NCI-H2227 (cell line): Measurements from ENCODE around the gene LAYN.

Experiments used
- DNase-seq: peaks from one replicate; lab custom pipeline; 2025; ENCODE audit not compliant: unreplicated experiment; lab: John Stamatoyannopoulos, UW

LAYN gene

GRCh38 chr11:111591187-111591960 is 50.9 kb downstream of the LAYN start:
- DNase-seq = no peak

DNA sequence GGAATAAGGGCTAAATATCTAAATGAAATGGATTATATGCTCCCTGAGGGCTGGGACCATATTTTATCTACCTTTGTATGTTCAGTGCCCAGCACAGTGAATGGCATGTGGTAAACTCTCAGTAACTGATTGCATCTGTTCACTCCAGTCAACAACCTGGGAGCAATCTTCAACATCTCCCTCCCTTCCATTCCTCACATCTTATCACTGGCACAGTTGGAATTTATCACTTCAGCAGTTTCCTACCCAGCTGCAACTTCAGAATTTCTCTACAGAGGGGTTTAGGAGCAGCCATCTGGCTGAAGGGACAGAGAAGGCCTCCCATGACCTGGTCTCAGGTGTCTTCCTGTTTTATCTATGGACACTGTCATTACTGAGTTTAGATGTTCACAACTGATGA is 52.0 kb downstream of the LAYN start:
- DNase-seq = no peak

- DNase-seq = no peak
Observed at GRCh38 chr11:111596319-111596718, 55.8 kb downstream of the LAYN start.

- no peak for DNase-seq
Observed at GRCh38 chr11:111598148-111598547, 57.6 kb downstream of the LAYN start.

- no peak for DNase-seq
Observed at GRCh38 chr11:111598559-111598958, 58.0 kb downstream of the LAYN start.

DNA sequence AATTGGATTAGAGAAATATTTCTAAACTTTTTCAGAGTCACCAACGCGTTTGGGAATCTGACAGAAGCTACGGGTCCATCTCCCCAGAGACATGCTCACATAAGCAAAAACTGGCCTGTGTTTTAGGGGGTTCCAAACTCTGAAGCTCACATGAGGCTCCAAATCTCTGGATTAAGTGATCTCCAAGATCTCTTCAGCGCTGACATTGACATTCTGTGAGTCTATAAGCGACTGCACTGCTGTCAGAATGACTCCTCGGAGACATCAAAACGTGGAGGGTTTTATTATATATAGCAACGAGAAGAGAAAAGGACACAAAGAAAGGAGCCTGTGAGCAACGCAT is 61.1 kb downstream of the LAYN start:
- DNase-seq = no peak

GRCh38 chr11:111601979-111602864 is 61.7 kb downstream of the LAYN start, which contains the start of gene SIK2:
SIK2 (plus strand) TSS chr11:111602449; CDS start chr11:111602564, 115 bp downstream.
- peak; percentile 96 for DNase-seq

DNA sequence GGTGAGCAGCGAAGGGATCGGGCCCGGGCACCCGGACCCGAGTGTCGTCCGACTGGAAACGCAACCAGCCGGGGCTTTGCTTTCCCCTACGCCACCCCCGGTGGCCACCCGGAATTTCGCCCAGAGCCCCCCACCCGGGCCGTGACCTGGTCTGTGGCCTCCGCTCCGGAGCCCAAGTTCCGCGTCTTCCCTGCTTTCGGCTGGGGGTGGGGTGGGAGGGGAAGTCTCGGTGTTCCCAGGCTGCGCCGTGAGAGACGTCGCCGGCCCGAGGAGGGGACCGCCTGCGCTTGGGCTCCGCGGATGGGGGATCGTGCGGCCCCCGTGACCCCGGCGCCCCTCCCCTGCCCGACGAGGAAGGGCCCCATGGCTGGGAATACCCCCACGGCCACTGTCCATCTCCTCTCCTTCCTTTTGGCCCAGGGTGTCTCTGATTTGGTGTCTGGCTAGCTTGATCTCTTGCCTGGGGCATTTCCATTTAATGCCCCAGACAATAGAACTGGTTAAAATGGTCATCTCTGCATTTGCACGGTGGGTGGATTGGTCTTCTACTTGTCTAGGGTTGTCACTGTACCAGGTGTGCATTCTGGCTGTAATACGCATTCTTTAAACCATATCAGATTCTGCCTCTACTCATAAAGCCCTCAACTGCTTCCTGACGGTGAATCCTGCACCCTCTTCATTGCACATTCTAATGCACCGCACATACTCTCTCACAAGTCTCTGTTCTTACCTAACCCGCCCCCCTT is 62.5 kb downstream of the LAYN start:
- peak; percentile 47 for DNase-seq

GRCh38 chr11:111603611-111604130 is 63.2 kb downstream of the LAYN start:
- no peak for DNase-seq

GRCh38 chr11:111604392-111605009 is 64.0 kb downstream of the LAYN start:
- peak; percentile 64 for DNase-seq

DNA sequence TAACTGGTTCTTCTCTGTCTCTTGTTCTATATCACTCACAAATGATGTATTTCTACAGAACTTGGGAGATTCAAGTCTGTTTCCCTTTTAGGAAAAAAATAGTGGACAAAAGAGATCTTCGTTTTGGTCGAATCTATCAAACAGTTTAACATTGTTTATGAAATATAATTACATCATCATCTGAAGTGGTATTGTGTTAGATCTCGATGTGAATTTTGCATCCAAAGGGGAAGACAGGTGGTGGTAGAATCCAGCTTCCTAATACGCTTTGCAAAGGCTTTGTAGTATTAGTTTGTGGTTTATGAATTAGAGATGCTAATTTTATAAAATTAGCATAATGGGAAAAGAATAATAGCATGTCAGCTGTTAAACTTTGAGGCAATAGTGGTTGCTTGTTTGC is 65.2 kb downstream of the LAYN start:
- DNase-seq = no peak

DNA sequence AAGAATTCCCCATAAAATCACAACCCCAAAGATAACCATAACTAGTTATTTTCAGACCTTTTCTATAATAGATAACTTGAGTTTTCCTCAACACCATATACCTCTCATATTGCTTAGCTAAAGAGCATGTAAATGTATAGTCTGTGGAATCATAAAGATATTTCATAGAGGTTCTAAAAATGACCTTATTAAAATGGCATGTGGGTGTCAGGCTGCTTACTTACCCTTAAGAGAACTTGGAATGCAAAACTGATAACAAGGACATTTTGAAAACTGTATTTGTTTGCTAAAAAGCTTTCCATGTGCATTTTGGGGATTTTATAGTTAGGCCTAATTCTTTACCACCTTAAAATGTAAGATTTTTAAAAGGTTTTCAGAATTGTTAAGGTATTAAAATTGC is 66.5 kb downstream of the LAYN start:
- no peak for DNase-seq

GRCh38 chr11:111607751-111608150 is 67.2 kb downstream of the LAYN start:
- DNase-seq = no peak
